Measurements from ENCODE around the gene CA4. TPM values are rescaled to one million over a fixed set of nuclear protein-coding genes. Genes with fewer than 3 reads are reported as not detected.

CA4 gene
- polyA plus RNA-seq, 2 of the 4 experiments (the other 2 are of a cell fraction) = 0.06 TPM; not detected in 1

- Histone ChIP-seq H3K4me2 (no peak overlapping the region), H3K4me3 (no peak overlapping the region), H3K27ac (no peak overlapping the region), H3K4me1 (peaks cover 27% of the 10 kb centered on the region), H3K9me3 (no peaks in the 10 kb centered on the region)
- CTCF ChIA-PET = interaction anchor here (1.0 to 15.1 kb wide), 5 partner anchors 5 to 79 kb away, joined by 4 to 150 read pairs (median 4); partner anchors contain the start of gene CA4
- FAIRE-seq (no peak), ATAC-seq (no peak), DNase-seq (ENCODE audit: low read depth in 1 of 2, low spot score in 1 of 2) (no peak)
- 76% methylated on average over 8 of the region's 8 CpGs for whole genome bisulfite sequencing (ENCODE audit: missing lambda C conversion rate)
- POLR2A ChIA-PET = interaction anchor here (0.5 kb wide), 1 partner anchor 96 kb away, joined by 7 read pairs; no protein-coding TSS in a partner anchor
- no peak for TF ChIP-seq HES2 (IDR thresholded peaks at IDR 0.05)
- TF ChIP-seq SREBF2 (IDR thresholded peaks at IDR 0.05) = no peak
- TF ChIP-seq FOSB (CRISPR knock-in tag; IDR thresholded peaks at IDR 0.05) = no peak
- TF ChIP-seq RAD21 (conservative IDR thresholded peaks at IDR 0.05 in 1 of 2, IDR thresholded peaks at IDR 0.05 in 1 of 2) = no peak
- TF ChIP-seq HOXA7 (CRISPR knock-in tag; IDR thresholded peaks at IDR 0.05) = no peak
Observed at GRCh38 chr17:60147553-60148223, 2.1 kb upstream of the CA4 start.

GRCh38 chr17:60148373-60148772 is 1.4 kb upstream of the CA4 start:
- Histone ChIP-seq H3K4me1 (peaks cover 20% of the 10 kb centered on the region), H3K27ac (no peak overlapping the region), H3K4me3 (no peak overlapping the region), H3K9me3 (no peaks in the 10 kb centered on the region), H3K4me2 (no peak overlapping the region)
- no peak for DNase-seq (ENCODE audit: low read depth in 1 of 2, low spot score in 1 of 2)
- no peak for FAIRE-seq
- ChIA-PET POLR2A (interaction anchor here (0.5 kb wide), 1 partner anchor 95 kb away, joined by 7 read pairs; no protein-coding TSS in a partner anchor), CTCF (interaction anchor here (2.0 to 15.1 kb wide), 3 partner anchors 5 to 286 kb away, joined by 7 to 150 read pairs (median 8); no protein-coding TSS in a partner anchor)
- WGBS (ENCODE audit: missing lambda C conversion rate) = 9% methylated on average over 1 of the region's 2 CpGs
- peak; percentile 9 to 11; a peak in 3 of 6 replicates for ATAC-seq
- TF ChIP-seq KDM5A (IDR thresholded peaks at IDR 0.05) = no peak
- no peak for TF ChIP-seq FOSL2 (IDR thresholded peaks at IDR 0.05)
- TF ChIP-seq FOSL2 (CRISPR knock-in tag; IDR thresholded peaks at IDR 0.05) = no peak

- ChIA-PET POLR2A (no interaction called here), CTCF (interaction anchor here (0.6 to 15.1 kb wide), 6 partner anchors 8 to 451 kb away, joined by 3 to 150 read pairs (median 3); no protein-coding TSS in a partner anchor)
- no peak overlapping the region for H3K4me3 ChIP-seq
- H3K27ac ChIP-seq = no peak overlapping the region
- 39% methylated on average over 5 of the region's 5 CpGs for WGBS (ENCODE audit: missing lambda C conversion rate)
- TF ChIP-seq HEYL (CRISPR knock-in tag; IDR thresholded peaks at IDR 0.05) = no peak
- peak; percentile 42; the same call in 1 of the 2 replicates for TF ChIP-seq REST (IDR thresholded peaks at IDR 0.05)
- TF ChIP-seq PHF8 (IDR thresholded peaks at IDR 0.05; ENCODE audit: borderline replicate concordance, low read depth) = no peak
- ATAC-seq = no peak
- no peaks in the 10 kb centered on the region for H3K9me3 ChIP-seq
- FAIRE-seq = no peak
- no peak for DNase-seq (ENCODE audit: low read depth in 1 of 2, low spot score in 1 of 2)
- H3K4me1 ChIP-seq = peaks cover 18% of the 10 kb centered on the region
- H3K4me2 ChIP-seq = no peak overlapping the region
Observed at GRCh38 chr17:60151355-60151754, 1.6 kb downstream of the CA4 start.

- peaks cover 18% of the 10 kb centered on the region for H3K4me1 ChIP-seq
- H3K4me2 ChIP-seq = no peak overlapping the region
- no peak for ATAC-seq
- no peak for DNase-seq (ENCODE audit: low read depth in 1 of 2, low spot score in 1 of 2)
- FAIRE-seq = no peak
- no peak overlapping the region for H3K27ac ChIP-seq
- 49% methylated on average over 12 of the region's 12 CpGs for WGBS (ENCODE audit: missing lambda C conversion rate)
- H3K4me3 ChIP-seq = no peak overlapping the region
- ChIA-PET CTCF (interaction anchor here (0.8 to 15.1 kb wide), 3 partner anchors 11 to 264 kb away, joined by 3 to 150 read pairs (median 3); no protein-coding TSS in a partner anchor), POLR2A (no interaction called here)
- H3K9me3 ChIP-seq = no peaks in the 10 kb centered on the region
- TF ChIP-seq JUNB (IDR thresholded peaks at IDR 0.05) (no peak), CEBPB (IDR thresholded peaks at IDR 0.05) (no peak), EHMT2 (IDR thresholded peaks at IDR 0.05; ENCODE audit: low read depth) (no peak), HOXA7 (CRISPR knock-in tag; IDR thresholded peaks at IDR 0.05) (no peak), RNF2 (IDR thresholded peaks at IDR 0.05; ENCODE audit: borderline replicate concordance, low read depth) (no peak), E2F6 (IDR thresholded peaks at IDR 0.05; ENCODE audit: borderline replicate concordance, low read depth) (no peak), MAFK (IDR thresholded peaks at IDR 0.05; ENCODE audit: partially characterized antibody) (no peak), HOXB13 (CRISPR knock-in tag; IDR thresholded peaks at IDR 0.05; ENCODE audit: low read depth) (no peak), FOSL2 (IDR thresholded peaks at IDR 0.05) (no peak), FOSL2 (CRISPR knock-in tag; IDR thresholded peaks at IDR 0.05) (no peak), PHF8 (IDR thresholded peaks at IDR 0.05; ENCODE audit: borderline replicate concordance, low read depth) (no peak), PBX3 (IDR thresholded peaks at IDR 0.05) (no peak), FOXS1 (CRISPR knock-in tag; IDR thresholded peaks at IDR 0.05) (no peak), KDM1A (IDR thresholded peaks at IDR 0.05; ENCODE audit: low read depth) (no peak)
Observed at GRCh38 chr17:60153606-60154390, 4.0 kb downstream of the CA4 start.
